LNCaP clone FGC (cell line): ENCODE results near the gene CALY.

Source experiments
- DNase-seq: peaks from one replicate; pipeline ENCODE4 v3.0.0-alpha.2; 2011; ENCODE audit warnings: low read depth
- H3K4me3 ChIP-seq: 2 replicates; pipeline ENCODE4 v1.5.1; 2011; ENCODE audit warnings: mild to moderate bottlenecking, low read depth, low read length, control low read depth
- TF ChIP-seq, protein P1 (sequence below): IDR thresholded peaks from 2 replicates; pipeline ENCODE4 v1.5.1; 2012; ENCODE audit warnings: mild to moderate bottlenecking; ENCODE audit not compliant: control insufficient read depth, insufficient read depth; ENCODE audit errors: extremely low read depth

Gene CALY

DNA sequence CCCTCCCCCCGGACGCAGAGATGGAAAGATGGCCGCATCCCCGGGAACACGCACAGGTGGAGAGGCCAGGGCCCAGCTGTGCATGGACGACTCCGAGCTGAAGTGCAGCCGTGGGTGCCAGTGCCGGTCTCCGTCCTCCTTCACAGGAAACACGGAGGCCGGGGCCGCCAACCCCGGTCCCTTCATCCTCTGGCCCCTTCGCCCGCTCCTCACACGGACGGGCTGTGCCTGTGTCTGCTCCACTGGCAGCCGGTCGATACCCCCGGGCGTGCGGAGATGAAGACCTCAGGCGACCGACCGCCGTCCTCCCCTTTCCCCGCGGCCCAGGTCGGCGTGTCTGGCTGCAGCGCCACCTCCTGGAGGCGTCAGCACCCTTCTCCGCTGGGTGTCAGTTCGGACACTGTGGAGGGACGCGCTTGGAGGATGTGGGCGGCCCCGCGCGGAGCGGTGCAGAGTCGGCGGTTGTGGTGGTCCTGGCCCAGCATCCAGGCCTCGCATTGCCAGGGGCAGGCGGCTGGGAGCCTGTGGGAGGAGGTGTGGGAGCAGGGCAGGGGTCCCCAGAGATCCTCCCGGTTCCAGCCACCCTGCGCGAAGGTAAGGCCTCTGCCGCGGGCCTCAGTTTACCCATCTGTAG is 18.1 kb downstream of the CALY start:
- TF ChIP-seq, protein P1, sequence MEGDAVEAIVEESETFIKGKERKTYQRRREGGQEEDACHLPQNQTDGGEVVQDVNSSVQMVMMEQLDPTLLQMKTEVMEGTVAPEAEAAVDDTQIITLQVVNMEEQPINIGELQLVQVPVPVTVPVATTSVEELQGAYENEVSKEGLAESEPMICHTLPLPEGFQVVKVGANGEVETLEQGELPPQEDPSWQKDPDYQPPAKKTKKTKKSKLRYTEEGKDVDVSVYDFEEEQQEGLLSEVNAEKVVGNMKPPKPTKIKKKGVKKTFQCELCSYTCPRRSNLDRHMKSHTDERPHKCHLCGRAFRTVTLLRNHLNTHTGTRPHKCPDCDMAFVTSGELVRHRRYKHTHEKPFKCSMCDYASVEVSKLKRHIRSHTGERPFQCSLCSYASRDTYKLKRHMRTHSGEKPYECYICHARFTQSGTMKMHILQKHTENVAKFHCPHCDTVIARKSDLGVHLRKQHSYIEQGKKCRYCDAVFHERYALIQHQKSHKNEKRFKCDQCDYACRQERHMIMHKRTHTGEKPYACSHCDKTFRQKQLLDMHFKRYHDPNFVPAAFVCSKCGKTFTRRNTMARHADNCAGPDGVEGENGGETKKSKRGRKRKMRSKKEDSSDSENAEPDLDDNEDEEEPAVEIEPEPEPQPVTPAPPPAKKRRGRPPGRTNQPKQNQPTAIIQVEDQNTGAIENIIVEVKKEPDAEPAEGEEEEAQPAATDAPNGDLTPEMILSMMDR: peak; percentile 74
- no peak for DNase-seq
- H3K4me3 ChIP-seq: peak overlapping the region; percentile 47

DNA sequence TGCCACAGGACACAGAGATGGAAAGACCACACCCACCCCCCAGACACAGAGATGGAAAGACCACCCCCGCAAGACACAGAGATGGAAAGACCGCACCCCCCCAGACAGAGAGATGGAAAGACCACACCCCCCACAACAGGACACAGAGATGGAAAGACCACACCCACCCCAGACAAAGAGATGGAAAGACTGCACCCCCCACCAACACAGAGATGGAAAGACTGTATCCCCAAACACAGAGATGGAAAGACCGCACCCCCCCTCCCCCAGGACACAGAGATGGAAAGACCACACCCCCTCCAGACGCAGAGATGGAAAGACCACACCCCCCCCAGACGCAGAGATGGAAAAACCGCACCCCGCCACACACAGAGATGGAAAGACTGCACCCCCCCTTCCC is 20.0 kb downstream of the CALY start:
- TF ChIP-seq, protein P1: no peak
- no peak overlapping the region for H3K4me3 ChIP-seq
- no peak for DNase-seq

DNA sequence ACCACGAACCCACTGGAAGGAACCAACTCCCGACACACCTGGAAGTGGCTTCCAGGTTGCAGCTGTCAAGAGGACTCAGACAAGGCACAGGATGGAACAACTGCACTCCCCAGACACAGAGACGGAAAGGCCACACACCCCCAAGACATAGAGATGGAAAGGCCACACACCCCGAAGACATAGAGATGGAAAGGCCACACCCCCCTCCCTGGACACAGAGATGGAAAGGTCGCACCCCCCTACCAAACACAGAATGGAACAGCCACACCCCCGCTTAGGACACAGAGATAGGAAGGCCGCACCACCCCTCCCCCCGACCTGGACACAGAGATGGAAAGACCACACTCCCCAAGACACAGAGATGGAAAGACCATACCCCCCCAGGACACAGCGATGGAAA is 20.4 kb downstream of the CALY start:
- TF ChIP-seq, protein P1: no peak
- H3K4me3 ChIP-seq: no peak overlapping the region
- no peak for DNase-seq

DNA sequence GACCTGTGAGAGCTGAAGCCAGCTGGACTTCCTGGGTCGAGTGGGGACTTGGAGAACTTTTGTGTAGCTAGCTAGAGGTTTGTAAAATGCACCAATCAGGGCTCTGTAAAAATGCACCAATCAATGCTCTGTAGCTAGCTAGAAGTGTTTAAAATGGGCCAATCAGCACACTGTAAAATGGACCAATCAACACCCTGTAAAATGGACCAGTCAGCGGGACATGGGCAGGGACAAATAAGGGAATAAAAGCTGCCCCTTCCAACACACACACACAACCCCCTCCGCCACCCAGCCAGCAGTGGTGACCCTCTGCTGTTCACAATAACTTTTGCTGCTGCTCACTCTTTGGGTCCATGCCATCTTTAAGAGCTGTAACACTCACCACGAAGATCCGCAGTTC is 20.8 kb downstream of the CALY start:
- TF ChIP-seq, protein P1: no peak
- DNase-seq: no peak
- H3K4me3 ChIP-seq: no peak overlapping the region

DNA sequence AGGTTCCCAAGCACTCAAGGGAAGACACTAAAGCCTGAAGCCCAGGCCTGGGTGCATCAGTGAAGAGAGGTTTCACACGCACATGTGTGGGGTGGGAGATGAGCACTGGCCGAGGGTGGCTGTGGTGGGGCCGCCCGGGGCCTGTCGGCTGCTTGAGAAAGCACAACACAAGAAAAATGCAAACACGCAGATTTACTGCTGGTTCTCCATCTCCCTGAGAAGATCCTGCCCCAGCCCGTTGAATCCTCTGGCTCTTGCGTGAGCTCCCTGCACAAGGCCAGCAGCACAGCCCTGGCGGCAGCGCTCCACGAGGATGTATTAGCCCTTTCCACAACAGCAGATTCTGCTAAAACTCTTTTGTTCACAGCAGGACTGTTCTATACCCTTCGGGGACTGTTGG is 21.8 kb downstream of the CALY start:
- TF ChIP-seq, protein P1: no peak
- DNase-seq: no peak
- H3K4me3 ChIP-seq: no peak overlapping the region

DNA sequence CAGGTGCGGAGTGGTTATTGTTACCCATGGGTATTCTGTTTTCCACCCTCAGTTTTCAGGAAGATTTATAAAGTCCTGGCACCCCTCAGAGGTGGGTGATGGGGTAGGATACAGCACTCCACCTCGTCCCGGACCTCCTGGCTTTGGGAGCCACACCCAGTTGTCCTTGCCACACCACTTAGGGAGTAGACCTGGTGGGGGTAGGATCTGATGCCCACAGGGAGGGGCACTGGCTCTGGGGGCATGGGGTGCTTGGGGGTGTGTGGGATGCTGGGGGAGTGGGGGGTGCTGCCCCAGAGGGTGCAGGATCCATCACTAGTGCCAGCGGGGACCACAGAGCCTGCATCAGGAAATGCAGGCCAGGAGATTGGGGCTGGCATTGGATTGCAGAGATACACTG is 23.5 kb downstream of the CALY start:
- TF ChIP-seq, protein P1: no peak
- no peak overlapping the region for H3K4me3 ChIP-seq
- DNase-seq: no peak

DNA sequence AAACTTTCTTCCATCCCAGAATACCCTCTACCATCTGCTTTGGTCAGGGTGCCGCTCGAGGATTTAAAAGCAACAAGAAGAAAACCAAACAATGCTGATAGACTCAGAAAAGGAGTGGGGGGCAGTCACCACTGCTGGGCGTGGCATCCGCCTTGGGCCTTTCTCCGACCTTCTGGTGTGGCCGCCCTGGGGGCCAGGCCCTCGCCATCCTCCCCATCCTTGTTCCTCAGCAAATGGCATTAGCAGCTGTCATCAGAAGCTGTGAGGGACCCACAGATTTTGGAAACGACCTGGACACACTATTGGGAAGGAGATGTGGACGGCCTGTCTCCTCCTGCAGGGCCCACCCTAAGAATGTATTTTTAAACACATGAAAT is 23.9 kb downstream of the CALY start:
- TF ChIP-seq, protein P1: no peak
- no peak for DNase-seq
- no peak overlapping the region for H3K4me3 ChIP-seq
